ENCODE measurements around the gene PCED1A. TPM values are rescaled to one million over a fixed set of nuclear protein-coding genes. Genes with fewer than 3 reads are reported as not detected.

Gene PCED1A
- total and polyA plus RNA-seq, 9 of the 15 experiments (the other 6 are each of a cell fraction or from before 2014, with no cell fraction given) = 1.5 to 11.5 (median 5.9) TPM

GRCh38 chr20:2864626-2865025 lies 24.2 kb upstream of the PCED1A start (continued):
- TF ChIP-seq, protein P1, sequence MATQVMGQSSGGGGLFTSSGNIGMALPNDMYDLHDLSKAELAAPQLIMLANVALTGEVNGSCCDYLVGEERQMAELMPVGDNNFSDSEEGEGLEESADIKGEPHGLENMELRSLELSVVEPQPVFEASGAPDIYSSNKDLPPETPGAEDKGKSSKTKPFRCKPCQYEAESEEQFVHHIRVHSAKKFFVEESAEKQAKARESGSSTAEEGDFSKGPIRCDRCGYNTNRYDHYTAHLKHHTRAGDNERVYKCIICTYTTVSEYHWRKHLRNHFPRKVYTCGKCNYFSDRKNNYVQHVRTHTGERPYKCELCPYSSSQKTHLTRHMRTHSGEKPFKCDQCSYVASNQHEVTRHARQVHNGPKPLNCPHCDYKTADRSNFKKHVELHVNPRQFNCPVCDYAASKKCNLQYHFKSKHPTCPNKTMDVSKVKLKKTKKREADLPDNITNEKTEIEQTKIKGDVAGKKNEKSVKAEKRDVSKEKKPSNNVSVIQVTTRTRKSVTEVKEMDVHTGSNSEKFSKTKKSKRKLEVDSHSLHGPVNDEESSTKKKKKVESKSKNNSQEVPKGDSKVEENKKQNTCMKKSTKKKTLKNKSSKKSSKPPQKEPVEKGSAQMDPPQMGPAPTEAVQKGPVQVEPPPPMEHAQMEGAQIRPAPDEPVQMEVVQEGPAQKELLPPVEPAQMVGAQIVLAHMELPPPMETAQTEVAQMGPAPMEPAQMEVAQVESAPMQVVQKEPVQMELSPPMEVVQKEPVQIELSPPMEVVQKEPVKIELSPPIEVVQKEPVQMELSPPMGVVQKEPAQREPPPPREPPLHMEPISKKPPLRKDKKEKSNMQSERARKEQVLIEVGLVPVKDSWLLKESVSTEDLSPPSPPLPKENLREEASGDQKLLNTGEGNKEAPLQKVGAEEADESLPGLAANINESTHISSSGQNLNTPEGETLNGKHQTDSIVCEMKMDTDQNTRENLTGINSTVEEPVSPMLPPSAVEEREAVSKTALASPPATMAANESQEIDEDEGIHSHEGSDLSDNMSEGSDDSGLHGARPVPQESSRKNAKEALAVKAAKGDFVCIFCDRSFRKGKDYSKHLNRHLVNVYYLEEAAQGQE (IDR thresholded peaks at IDR 0.05; ENCODE audit: borderline replicate concordance) = no peak
- TF ChIP-seq, protein P1 (CRISPR knock-in tag; IDR thresholded peaks at IDR 0.05; ENCODE audit: low read depth) = no peak
- TF ChIP-seq ZNF41 (CRISPR knock-in tag; conservative IDR thresholded peaks at IDR 0.05) (no peak), CBX2 (IDR thresholded peaks at IDR 0.05; ENCODE audit: insufficient read depth, low read length, poor library complexity, severe bottlenecking) (no peak), PHF21A (IDR thresholded peaks at IDR 0.05; ENCODE audit: borderline replicate concordance, low read depth) (no peak), ZNF766 (CRISPR knock-in tag; conservative IDR thresholded peaks at IDR 0.05) (no peak), HDAC3 (IDR thresholded peaks at IDR 0.05; ENCODE audit: borderline replicate concordance, partially characterized antibody) (no peak)
- TF ChIP-seq, protein P2, sequence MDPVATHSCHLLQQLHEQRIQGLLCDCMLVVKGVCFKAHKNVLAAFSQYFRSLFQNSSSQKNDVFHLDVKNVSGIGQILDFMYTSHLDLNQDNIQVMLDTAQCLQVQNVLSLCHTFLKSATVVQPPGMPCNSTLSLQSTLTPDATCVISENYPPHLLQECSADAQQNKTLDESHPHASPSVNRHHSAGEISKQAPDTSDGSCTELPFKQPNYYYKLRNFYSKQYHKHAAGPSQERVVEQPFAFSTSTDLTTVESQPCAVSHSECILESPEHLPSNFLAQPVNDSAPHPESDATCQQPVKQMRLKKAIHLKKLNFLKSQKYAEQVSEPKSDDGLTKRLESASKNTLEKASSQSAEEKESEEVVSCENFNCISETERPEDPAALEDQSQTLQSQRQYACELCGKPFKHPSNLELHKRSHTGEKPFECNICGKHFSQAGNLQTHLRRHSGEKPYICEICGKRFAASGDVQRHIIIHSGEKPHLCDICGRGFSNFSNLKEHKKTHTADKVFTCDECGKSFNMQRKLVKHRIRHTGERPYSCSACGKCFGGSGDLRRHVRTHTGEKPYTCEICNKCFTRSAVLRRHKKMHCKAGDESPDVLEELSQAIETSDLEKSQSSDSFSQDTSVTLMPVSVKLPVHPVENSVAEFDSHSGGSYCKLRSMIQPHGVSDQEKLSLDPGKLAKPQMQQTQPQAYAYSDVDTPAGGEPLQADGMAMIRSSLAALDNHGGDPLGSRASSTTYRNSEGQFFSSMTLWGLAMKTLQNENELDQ (CRISPR knock-in tag; IDR thresholded peaks at IDR 0.05; ENCODE audit: borderline replicate concordance) = no peak
